ENCODE results near the gene SUFU. TPM values are rescaled to one million over a fixed set of nuclear protein-coding genes. Genes with fewer than 3 reads are reported as not detected.
"Not testable (repeated sequence)": the region's sequence is repeated elsewhere in the genome, so short reads cannot be mapped to it uniquely, and the experiment has no call there.

The SUFU gene
- total RNA-seq, 1 donor from 2014 or later, result 13.5 TPM

DNA sequence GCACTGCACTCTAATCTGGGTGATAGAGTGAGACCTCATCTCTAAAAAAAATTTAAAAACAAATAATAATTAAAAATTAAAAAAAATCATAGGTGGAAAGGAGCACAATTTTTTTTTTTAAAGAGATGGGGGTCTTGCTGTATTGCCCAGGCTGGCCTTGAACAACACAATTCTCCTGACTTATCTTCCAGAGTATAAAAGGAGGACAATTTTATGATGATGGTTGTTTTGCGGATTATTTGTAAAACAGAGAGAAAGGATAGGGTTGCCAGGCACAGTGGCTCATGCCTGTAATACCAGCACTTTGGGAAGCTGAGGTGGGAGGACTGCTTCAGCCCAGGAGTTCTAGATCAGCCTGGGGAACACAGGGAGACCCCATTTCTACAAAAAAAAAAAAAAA is 6.2 kb upstream of the SUFU start:
- DNase-seq, result no peak
- Histone ChIP-seq H3K4me3 (no peak overlapping the region), H3K36me3 (no peaks in the 10 kb centered on the region), H3K27me3 (no peaks in the 10 kb centered on the region), H3K4me1 (peaks cover 19% of the 10 kb centered on the region), H3K9me3 (no peaks in the 10 kb centered on the region), H3K27ac (no peak overlapping the region)
- intact Hi-C loops (cut with DNase I), result no loop called here
- ATAC-seq, result no peak
- TF ChIP-seq, protein P1, sequence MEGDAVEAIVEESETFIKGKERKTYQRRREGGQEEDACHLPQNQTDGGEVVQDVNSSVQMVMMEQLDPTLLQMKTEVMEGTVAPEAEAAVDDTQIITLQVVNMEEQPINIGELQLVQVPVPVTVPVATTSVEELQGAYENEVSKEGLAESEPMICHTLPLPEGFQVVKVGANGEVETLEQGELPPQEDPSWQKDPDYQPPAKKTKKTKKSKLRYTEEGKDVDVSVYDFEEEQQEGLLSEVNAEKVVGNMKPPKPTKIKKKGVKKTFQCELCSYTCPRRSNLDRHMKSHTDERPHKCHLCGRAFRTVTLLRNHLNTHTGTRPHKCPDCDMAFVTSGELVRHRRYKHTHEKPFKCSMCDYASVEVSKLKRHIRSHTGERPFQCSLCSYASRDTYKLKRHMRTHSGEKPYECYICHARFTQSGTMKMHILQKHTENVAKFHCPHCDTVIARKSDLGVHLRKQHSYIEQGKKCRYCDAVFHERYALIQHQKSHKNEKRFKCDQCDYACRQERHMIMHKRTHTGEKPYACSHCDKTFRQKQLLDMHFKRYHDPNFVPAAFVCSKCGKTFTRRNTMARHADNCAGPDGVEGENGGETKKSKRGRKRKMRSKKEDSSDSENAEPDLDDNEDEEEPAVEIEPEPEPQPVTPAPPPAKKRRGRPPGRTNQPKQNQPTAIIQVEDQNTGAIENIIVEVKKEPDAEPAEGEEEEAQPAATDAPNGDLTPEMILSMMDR (IDR thresholded peaks at IDR 0.05), result no peak

DNA sequence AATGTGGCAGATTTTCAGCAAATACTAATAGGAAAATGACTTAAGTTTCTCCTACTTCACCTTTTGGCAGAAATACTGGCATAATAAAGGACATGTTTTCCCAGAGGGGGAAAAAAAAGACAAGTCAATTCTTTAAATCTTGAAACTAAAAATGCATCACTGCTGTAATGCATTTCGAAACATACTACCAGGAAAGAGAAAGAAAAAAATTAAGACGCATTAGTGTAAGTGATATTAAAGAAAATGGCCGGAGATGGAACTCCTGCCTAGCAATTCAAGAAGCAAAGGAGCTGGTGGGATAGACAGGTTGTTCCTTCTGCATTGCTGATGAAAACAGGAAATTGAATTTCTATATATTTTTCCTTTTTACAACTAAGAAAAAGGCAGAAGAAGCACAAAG is 4.4 kb upstream of the SUFU start:
- no peak for DNase-seq
- Histone ChIP-seq H3K9me3 (no peaks in the 10 kb centered on the region), H3K4me3 (no peak overlapping the region), H3K27ac (no peak overlapping the region), H3K4me1 (peaks cover 12% of the 10 kb centered on the region), H3K27me3 (no peaks in the 10 kb centered on the region), H3K36me3 (no peaks in the 10 kb centered on the region)
- intact Hi-C loops (cut with DNase I), result no loop called here
- TF ChIP-seq, protein P1 (IDR thresholded peaks at IDR 0.05), result no peak
- no peak for ATAC-seq

DNA sequence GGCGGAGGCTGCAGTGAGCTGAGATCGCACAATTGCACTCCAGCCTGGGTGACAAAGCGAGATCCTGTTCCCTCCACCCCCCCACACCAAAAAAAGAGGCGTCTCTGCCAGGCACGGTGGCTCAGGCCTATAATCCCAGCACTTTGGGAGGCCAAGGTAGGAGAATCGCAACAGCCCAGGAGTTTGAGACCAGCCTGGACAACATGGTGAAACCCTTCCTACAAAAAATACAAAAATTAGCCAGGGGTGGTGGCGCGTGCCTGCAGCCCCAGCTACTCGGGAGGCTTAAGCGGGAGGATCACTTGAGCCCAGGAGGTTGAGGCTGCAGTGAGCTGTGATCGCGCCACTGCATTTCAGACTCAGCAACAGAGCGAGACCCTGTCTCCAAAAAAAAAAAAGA is 3.1 kb upstream of the SUFU start:
- H3K27ac ChIP-seq; ATAC-seq; intact Hi-C loops (cut with DNase I); H3K36me3 ChIP-seq; H3K27me3 ChIP-seq; H3K9me3 ChIP-seq; H3K4me3 ChIP-seq: not testable (repeated sequence)
- H3K4me1 ChIP-seq, result peaks cover 21% of the 10 kb centered on the region
- DNase-seq, result peak; percentile 31

DNA sequence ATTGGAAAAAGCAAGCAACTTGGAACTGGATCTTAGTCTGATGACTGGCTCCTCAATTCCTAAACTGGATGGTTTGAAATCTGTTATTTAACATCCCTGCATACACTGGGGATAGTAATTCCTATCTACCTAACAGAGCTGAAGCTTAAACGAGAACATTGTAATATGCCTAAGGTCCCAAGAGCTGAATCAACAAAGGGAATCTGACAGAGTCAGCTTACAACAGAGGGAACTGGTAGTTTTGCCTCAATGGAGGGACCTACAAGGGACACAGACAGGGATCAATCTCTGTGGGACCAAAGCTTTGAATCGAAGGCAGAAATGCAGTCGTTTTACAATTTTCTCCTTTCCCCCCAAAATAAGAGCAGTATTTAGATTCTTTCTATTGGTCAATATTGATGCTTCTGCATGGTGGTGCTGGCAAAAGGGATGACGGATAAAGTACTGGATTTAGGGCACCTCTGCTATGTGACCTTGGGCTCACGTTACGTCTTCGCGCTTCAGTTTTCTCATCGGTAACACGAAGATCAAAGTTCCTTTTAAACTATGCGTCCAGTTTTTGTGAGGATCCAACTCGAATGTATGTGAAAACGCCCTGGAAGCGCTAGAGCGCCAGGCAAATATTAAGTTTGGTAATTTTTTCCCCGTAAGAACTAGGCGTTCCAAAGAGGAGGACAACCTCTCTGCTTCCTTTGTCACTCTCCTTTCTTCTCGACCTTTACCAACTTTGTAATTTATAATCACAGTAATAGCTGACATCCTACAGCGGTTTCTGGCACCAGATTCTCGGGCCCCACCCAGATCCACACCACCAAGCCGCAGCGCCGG is 2.4 kb upstream of the SUFU start:
- Histone ChIP-seq H3K36me3 (no peaks in the 10 kb centered on the region), H3K27ac (peak overlapping the region; percentile 75), H3K4me1 (peaks cover 26% of the 10 kb centered on the region), H3K4me3 (peak overlapping the region; percentile 92), H3K9me3 (no peaks in the 10 kb centered on the region), H3K27me3 (no peaks in the 10 kb centered on the region)
- no peak for DNase-seq
- TF ChIP-seq, protein P1 (IDR thresholded peaks at IDR 0.05), result no peak
- intact Hi-C loops (cut with DNase I), result no loop called here
- ATAC-seq, result no peak

DNA sequence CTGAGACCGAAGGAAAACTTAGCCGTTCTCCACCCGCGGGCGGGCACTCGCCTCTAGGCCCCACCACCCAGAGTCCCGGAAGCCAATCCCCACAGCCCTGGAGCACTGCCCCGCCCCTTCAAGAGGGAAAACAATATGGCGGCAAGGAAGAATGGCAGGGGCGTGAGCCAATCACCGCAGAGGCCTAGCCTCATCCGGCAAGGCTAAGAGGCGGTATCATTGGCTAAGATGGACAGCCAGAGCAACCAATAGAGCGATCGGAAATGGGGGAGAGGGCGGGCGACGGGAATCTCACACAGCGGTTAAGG is 1.8 kb upstream of the SUFU start:
- TF ChIP-seq, protein P1 (IDR thresholded peaks at IDR 0.05), result no peak
- ATAC-seq (peak; percentile 87), DNase-seq (peak; percentile 99)
- Histone ChIP-seq H3K36me3 (no peaks in the 10 kb centered on the region), H3K4me1 (peaks cover 30% of the 10 kb centered on the region), H3K27me3 (no peaks in the 10 kb centered on the region), H3K27ac (peak overlapping the region; percentile 90), H3K4me3 (peak overlapping the region; percentile 92), H3K9me3 (no peaks in the 10 kb centered on the region)
- intact Hi-C loops (cut with DNase I), result no loop called here

DNA sequence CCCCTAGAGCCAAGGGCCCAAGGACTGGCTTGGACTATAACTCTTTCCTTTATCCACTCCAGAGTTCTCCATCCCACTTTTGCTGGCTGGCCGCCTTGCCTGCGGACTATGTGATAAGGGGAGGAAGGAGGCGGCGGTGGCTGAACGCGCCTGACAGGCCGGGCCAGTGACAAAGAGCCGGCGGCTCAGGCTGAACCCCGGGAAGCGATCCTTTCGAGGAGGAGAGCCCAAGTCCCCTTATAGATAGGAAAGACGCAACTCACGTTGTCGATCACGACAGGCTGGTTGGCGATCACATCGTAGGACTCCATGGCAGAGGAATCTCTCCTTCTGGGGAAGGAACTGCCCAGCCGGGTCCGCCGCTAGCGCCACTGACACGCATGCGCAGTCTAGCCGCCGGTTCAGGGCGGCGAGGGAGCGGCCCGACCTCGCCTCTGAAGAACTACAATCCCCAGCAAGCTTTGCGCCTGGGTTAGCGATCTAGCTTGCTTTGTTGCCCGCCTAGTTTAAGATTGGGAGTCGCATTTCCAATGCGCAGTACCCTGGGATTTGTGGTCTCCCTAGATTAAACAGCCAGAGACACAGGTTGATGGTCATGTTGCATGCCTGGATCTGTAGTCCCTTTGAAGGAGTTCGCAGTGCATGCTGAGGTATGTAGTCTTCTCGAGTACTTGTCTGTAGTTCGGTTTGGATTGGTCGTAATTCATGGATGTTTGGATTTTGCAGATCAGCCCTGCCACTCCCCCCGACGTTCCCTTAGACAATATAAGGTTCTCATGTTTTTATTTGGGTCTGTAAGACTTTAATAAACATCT is 1.2 kb upstream of the SUFU start, which contains the start of gene ACTR1A:
Gene ACTR1A, minus strand, starts transcription at position 376 of the 815 bp plus-strand sequence. Its CDS starts 65 bp downstream, at position 311.
- Histone ChIP-seq H3K9me3 (no peaks in the 10 kb centered on the region), H3K27me3 (no peaks in the 10 kb centered on the region), H3K4me1 (peaks cover 35% of the 10 kb centered on the region), H3K27ac (peak within 1 kb of the TSS; percentile 90), H3K36me3 (no peaks in the 10 kb centered on the region), H3K4me3 (peak within 1 kb of the TSS; percentile 92)
- TF ChIP-seq, protein P1 (IDR thresholded peaks at IDR 0.05), result no peak
- DNase-seq (peak; percentile 98), ATAC-seq (peak; percentile 83)
- intact Hi-C loops (cut with DNase I), result no loop called here
